HG02623 (cell line): Measurements from ENCODE around the gene CDKN3.
"Not testable (repeated sequence)": the region's sequence is repeated elsewhere in the genome, so short reads cannot be mapped to it uniquely, and the experiment has no call there.

ENCODE experiments used
- ATAC-seq: cut with Tn5 transposase; IDR thresholded peaks from one replicate; pipeline ENCODE4 v1.9.1; 2021; ENCODE audit warnings: moderate library complexity; ENCODE audit not compliant: unreplicated experiment

CDKN3 gene

GRCh38 chr14:54420478-54421142 is 23.8 kb downstream of the CDKN3 start:
- ATAC-seq: no peak

- no peak for ATAC-seq
Measured at GRCh38 chr14:54423991-54424390, 27.2 kb downstream of the CDKN3 start.

- no peak for ATAC-seq
Measured at GRCh38 chr14:54424479-54424901, 27.7 kb downstream of the CDKN3 start.

GRCh38 chr14:54425068-54425467 is 28.3 kb downstream of the CDKN3 start:
- ATAC-seq: no peak

GRCh38 chr14:54425537-54426274 is 28.9 kb downstream of the CDKN3 start:
- ATAC-seq: no peak

GRCh38 chr14:54427871-54428270 is 31.1 kb downstream of the CDKN3 start:
- no peak for ATAC-seq

GRCh38 chr14:54428527-54428926 is 31.7 kb downstream of the CDKN3 start:
- no peak for ATAC-seq

- ATAC-seq: no peak
Measured at GRCh38 chr14:54435500-54435981, 38.7 kb downstream of the CDKN3 start.

GRCh38 chr14:54437954-54438353 is 41.1 kb downstream of the CDKN3 start:
- ATAC-seq: not testable (repeated sequence)

GRCh38 chr14:54438703-54439102 is 41.9 kb downstream of the CDKN3 start:
- ATAC-seq: no peak

GRCh38 chr14:54440037-54440436 is 43.2 kb downstream of the CDKN3 start:
- no peak for ATAC-seq

- ATAC-seq: no peak
Measured at GRCh38 chr14:54440476-54440872, 43.7 kb downstream of the CDKN3 start.

- peak; percentile 91 for ATAC-seq
Measured at GRCh38 chr14:54440873-54441868, 44.4 kb downstream of the CDKN3 start, which contains the start of gene CNIH1. Gene CNIH1 (minus strand): TSS chr14:54441374. CDS start chr14:54441327, 47 bp downstream.

GRCh38 chr14:54442961-54443360 is 46.2 kb downstream of the CDKN3 start:
- ATAC-seq: not testable (repeated sequence)

GRCh38 chr14:54443981-54444380 is 47.2 kb downstream of the CDKN3 start:
- ATAC-seq: no peak

GRCh38 chr14:54444681-54445080 is 47.9 kb downstream of the CDKN3 start:
- no peak for ATAC-seq

GRCh38 chr14:54446161-54446693 is 49.4 kb downstream of the CDKN3 start:
- ATAC-seq: no peak

GRCh38 chr14:54447231-54447692 is 50.5 kb downstream of the CDKN3 start:
- ATAC-seq: no peak

GRCh38 chr14:54450535-54450934 is 53.7 kb downstream of the CDKN3 start:
- peak; percentile 70 for ATAC-seq

GRCh38 chr14:54451121-54451601 is 54.4 kb downstream of the CDKN3 start:
- ATAC-seq: no peak
